GM12878 (cell line): ENCODE data around the gene C16orf87. TPM values are rescaled to one million over a fixed set of nuclear protein-coding genes. Genes with fewer than 3 reads are reported as not detected.

Source experiments
- ATAC-seq: fragments of 200-7000 bp; cut with Tn5 transposase; 3 replicates; pipeline ENCODE4 v1.9.1; 2020; ENCODE audit warnings: mild to moderate bottlenecking, moderate library complexity
- BruUV-seq: library from RNA; stranded (reverse); fragments of 400-500 nt; replicated peaks from 2 replicates; lab custom pipeline; 2021; lab: Mats Ljungman, UMichigan
- CTCF ChIA-PET: fragments of 300-600 bp; sonication (Branson Sonifier 250); formaldehyde crosslinking; extraction: SDS; loops from one replicate; lab custom pipeline; 2021; ENCODE audit warnings: inconsistent platforms; lab: Yijun Ruan, JAX
- POLR2A ChIA-PET: fragments of 350-600 bp; formaldehyde crosslinking; extraction: SDS; loops from one replicate; lab custom pipeline; 2021; ENCODE audit warnings: inconsistent platforms; lab: Charles Lee
- RAD21 ChIA-PET: fragments of 300-600 bp; sonication (Branson Sonifier 250); formaldehyde crosslinking; loops from one replicate; lab custom pipeline; 2023; ENCODE audit warnings: antibody characterized with exemption; ENCODE audit not compliant: unreplicated experiment; lab: Charles Lee
- SMC1A ChIA-PET: fragments of 300-600 bp; sonication (Branson Sonifier 250); formaldehyde crosslinking; loops from one replicate; lab custom pipeline; 2023; ENCODE audit not compliant: unreplicated experiment, uncharacterized antibody; lab: Charles Lee
- DNase-seq: peaks from one replicate; pipeline ENCODE4 v3.0.0-alpha.2; 2011; ENCODE audit warnings: low read depth, low spot score
- FAIRE-seq: peaks from 3 replicates; lab custom pipeline; 2011; peaks lifted over from hg19 to GRCh38; lab: Jason Lieb, UNC
- H2AFZ ChIP-seq: 2 replicates; pipeline ENCODE4 v1.6.0; 2011; ENCODE audit warnings: low read depth, low read length, control low read depth; ENCODE audit not compliant: control insufficient read depth
- H3K27ac ChIP-seq: 2 replicates; pipeline ENCODE4 v1.5.1; 2011; ENCODE audit warnings: control low read depth; ENCODE audit not compliant: control insufficient read depth, insufficient read depth
- H3K27me3 ChIP-seq, 2 experiments: replicated peaks in 1 of 2; 2 replicates each; pipeline versions ENCODE4 v1.6.0 to v1.6.1; 2011; ENCODE audit warnings: low read length in 1 of 2; ENCODE audit not compliant: control insufficient read depth in 2 of 2, insufficient read depth in 2 of 2
- H3K36me3 ChIP-seq, 2 experiments: 2 replicates each; pipeline ENCODE4 v1.5.1; 2011; ENCODE audit warnings: low read length in 1 of 2; ENCODE audit not compliant: control insufficient read depth in 2 of 2, insufficient read depth in 2 of 2
- H3K4me1 ChIP-seq: 2 replicates; pipeline ENCODE4 v1.6.1; 2011; ENCODE audit warnings: mild to moderate bottlenecking, low read length, moderate library complexity, mixed read lengths; ENCODE audit not compliant: control insufficient read depth, insufficient read depth
- H3K4me2 ChIP-seq: 2 replicates; pipeline ENCODE4 v1.6.0; 2011; ENCODE audit warnings: control low read depth; ENCODE audit not compliant: control insufficient read depth, insufficient read depth
- H3K4me3 ChIP-seq: fragments of 200-600 bp; sonication (generic); 2 replicates; pipeline ENCODE4 v1.5.1; 2016
- H3K79me2 ChIP-seq: 2 replicates; pipeline ENCODE4 v1.6.0; 2011; ENCODE audit warnings: low read length; ENCODE audit not compliant: control insufficient read depth, insufficient read depth
- H3K9ac ChIP-seq: 2 replicates; pipeline ENCODE4 v1.8.0; 2011; ENCODE audit warnings: low read length, control low read depth, mixed read lengths; ENCODE audit not compliant: control insufficient read depth, insufficient read depth
- H3K9me3 ChIP-seq: replicated peaks from 3 replicates; pipeline ENCODE4 v1.5.1; 2011; ENCODE audit warnings: mild to moderate bottlenecking, low read length; ENCODE audit not compliant: control insufficient read depth, insufficient read depth
- H4K20me1 ChIP-seq: 2 replicates; pipeline ENCODE4 v1.6.0; 2011; ENCODE audit not compliant: control insufficient read depth, insufficient read depth
- JUNB ChIP-seq: IDR thresholded peaks from 2 replicates; pipeline ENCODE4 v1.6.1; 2016; ENCODE audit warnings: antibody characterized with exemption, mild to moderate bottlenecking
- MTA2 ChIP-seq: fragments of 450-650 bp; IDR thresholded peaks from 2 replicates; pipeline ENCODE4 v1.6.1; 2016; ENCODE audit warnings: low read depth, mild to moderate bottlenecking, moderate library complexity
- POLR2AphosphoS2 ChIP-seq: IDR thresholded peaks from 2 replicates; pipeline ENCODE4 v1.6.1; 2011; ENCODE audit warnings: low read depth, mild to moderate bottlenecking, low read length, improper control_type of control experiment, moderate library complexity
- SIN3A ChIP-seq: IDR thresholded peaks from 2 replicates; pipeline ENCODE4 v1.6.1; 2012; ENCODE audit warnings: low read depth, low read length, improper control_type of control experiment
- WGBS: methylation state at CpG from one replicate; pipeline ENCODE4 v1.1.6; 2016; ENCODE audit warnings: low lambda C conversion rate; ENCODE audit not compliant: insufficient replicate concordance, insufficient coverage; ENCODE audit errors: missing lambda C conversion rate; 5-methylcytosine and 5-hydroxymethylcytosine counted together
- in situ Hi-C: fragments of 300-500 bp; cut with MboI; formaldehyde crosslinking; loops from 9 replicates; pipeline ENCODE4 v1.14.3; 2018; ENCODE audit warnings: mixed read lengths
- intact Hi-C: fragments of 100-400 bp; cut with micrococcal nuclease; formaldehyde crosslinking; loops from one replicate; pipeline ENCODE4 v1.14.2; 2022; ENCODE audit not compliant: unreplicated experiment
- polyA plus RNA-seq, 11 experiments: library from polyadenylated mRNA; depleted of rRNA in 4 of 11; unstranded in 6 of 11; stranded (reverse) in 5 of 11; fragments of >200 nt; fragmentation: Nextera tagmentation in 4 of 11; fragmentation: Illumina TruSeq in 1 of 11; extraction: Ambion mirVana in 4 of 11; extraction: Trizol in 1 of 11; gene quantifications; 1 replicate in 1 of 11; 2 replicates in 10 of 11; pipeline versions ENCODE4 v1.2.1 to v1.2.3, GENCODE V29; 2011 to 2016; ENCODE audit warnings: inconsistent platforms in 2 of 11, missing spikeins in 2 of 11, low read depth in 1 of 11
- total RNA-seq, 4 experiments: library from RNA; depleted of rRNA in 3 of 4; stranded (reverse); fragments of >200 nt in 3 of 4; fragmentation: Illumina TruSeq in 1 of 4; extraction: Trizol in 1 of 4; gene quantifications; 2 replicates each; pipeline versions ENCODE4 v1.2.1 to v1.2.3, GENCODE V29; 2013 to 2021
- TF ChIP-seq, protein P1 (sequence below): fragments of 450-650 bp; IDR thresholded peaks from 2 replicates; pipeline ENCODE4 v1.6.1; 2017; ENCODE audit warnings: antibody characterized with exemption, mild to moderate bottlenecking, moderate library complexity

C16orf87 gene
- total and polyA plus RNA-seq, 10 of the 15 experiments (the other 5 are each of a cell fraction or from before 2014, with no cell fraction given) = 18.4 to 72.6 (median 31.0) TPM

DNA sequence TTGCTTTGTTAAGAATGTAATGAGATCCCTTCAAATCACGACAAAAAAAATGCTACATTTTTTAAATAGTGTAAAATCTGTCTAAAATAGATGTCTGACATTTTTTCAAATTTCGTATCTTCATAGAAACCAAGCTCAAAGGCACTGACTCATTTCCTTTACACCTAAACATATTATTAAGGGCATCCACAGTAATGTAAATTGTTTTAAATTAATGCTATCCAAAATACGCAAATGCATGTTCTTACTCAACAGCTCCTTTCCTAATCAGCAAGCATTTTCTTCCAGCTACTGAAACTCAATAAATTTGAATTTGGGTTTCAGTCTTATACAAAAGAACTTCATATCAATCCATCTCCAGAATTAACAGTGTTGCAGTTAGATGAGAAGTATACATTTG lies 4.3 kb downstream of the C16orf87 start:
- intact Hi-C loops = loop anchor here (5.0 kb wide), 1 partner anchor 34 kb away; no protein-coding TSS in a partner anchor
- Histone ChIP-seq H3K4me2 (peak overlapping the region; percentile 89), H4K20me1 (no peaks in the 10 kb centered on the region), H3K27ac (peak overlapping the region; percentile 65), H3K79me2 (peaks cover 90% of the 10 kb centered on the region), H2AFZ (no peak overlapping the region), H3K9me3 (no peaks in the 10 kb centered on the region), H3K4me1 (peaks cover 23% of the 10 kb centered on the region), H3K36me3 (peaks cover 0 to 7% of the 10 kb centered on the region in 2 experiments; a peak in 1 of 4 replicates), H3K27me3 (no peaks in the 10 kb centered on the region), H3K9ac (peak overlapping the region; percentile 28; the same call in 1 of the 2 replicates), H3K4me3 (peak overlapping the region; percentile 54)
- WGBS = 0% methylated on average over 3 of the region's 3 CpGs
- DNase-seq (no peak), ATAC-seq (no peak), FAIRE-seq (no peak)
- CTCF ChIA-PET = interaction anchor here (0.7 to 4.6 kb wide), 5 partner anchors 15 to 153 kb away, joined by 3 to 28 read pairs (median 5); no protein-coding TSS in a partner anchor
- RAD21 ChIA-PET = interaction anchor here (0.8 to 1.3 kb wide), 8 partner anchors 13 to 153 kb away, joined by 3 to 6 read pairs (median 4); no protein-coding TSS in a partner anchor
- in situ Hi-C loops = loop anchor here (10.0 kb wide), 1 partner anchor 132 kb away; no protein-coding TSS in a partner anchor
- POLR2A ChIA-PET = interaction anchor here (0.6 to 1.4 kb wide), 4 partner anchors 37 to 157 kb away, joined by 3 to 6 read pairs (median 4); no protein-coding TSS in a partner anchor
- SMC1A ChIA-PET = interaction anchor here (0.6 to 1.6 kb wide), 10 partner anchors 10 to 153 kb away, joined by 3 to 9 read pairs (median 4); no protein-coding TSS in a partner anchor
- BruUV-seq = no TSS peak
- TF ChIP-seq SIN3A = no peak
- TF ChIP-seq MTA2 = peak; percentile 31; the same call in 1 of the 2 replicates
- no peak for TF ChIP-seq POLR2AphosphoS2
- peak; percentile 35 for TF ChIP-seq JUNB
- TF ChIP-seq, protein P1, sequence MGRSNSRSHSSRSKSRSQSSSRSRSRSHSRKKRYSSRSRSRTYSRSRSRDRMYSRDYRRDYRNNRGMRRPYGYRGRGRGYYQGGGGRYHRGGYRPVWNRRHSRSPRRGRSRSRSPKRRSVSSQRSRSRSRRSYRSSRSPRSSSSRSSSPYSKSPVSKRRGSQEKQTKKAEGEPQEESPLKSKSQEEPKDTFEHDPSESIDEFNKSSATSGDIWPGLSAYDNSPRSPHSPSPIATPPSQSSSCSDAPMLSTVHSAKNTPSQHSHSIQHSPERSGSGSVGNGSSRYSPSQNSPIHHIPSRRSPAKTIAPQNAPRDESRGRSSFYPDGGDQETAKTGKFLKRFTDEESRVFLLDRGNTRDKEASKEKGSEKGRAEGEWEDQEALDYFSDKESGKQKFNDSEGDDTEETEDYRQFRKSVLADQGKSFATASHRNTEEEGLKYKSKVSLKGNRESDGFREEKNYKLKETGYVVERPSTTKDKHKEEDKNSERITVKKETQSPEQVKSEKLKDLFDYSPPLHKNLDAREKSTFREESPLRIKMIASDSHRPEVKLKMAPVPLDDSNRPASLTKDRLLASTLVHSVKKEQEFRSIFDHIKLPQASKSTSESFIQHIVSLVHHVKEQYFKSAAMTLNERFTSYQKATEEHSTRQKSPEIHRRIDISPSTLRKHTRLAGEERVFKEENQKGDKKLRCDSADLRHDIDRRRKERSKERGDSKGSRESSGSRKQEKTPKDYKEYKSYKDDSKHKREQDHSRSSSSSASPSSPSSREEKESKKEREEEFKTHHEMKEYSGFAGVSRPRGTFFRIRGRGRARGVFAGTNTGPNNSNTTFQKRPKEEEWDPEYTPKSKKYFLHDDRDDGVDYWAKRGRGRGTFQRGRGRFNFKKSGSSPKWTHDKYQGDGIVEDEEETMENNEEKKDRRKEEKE = no peak
